GM15510 (cell line): Measurements from ENCODE around the gene PCSK6.

ENCODE experiments used
- POLR2A ChIP-seq: IDR thresholded peaks from 3 replicates; pipeline ENCODE4 v1.6.1; 2011; ENCODE audit warnings: borderline replicate concordance; ENCODE audit not compliant: insufficient read length; ENCODE audit errors: extremely low read depth

The PCSK6 gene

GRCh38 chr15:101307048-101307896 is 182.2 kb downstream of the PCSK6 start:
- TF ChIP-seq POLR2A, result no peak

GRCh38 chr15:101306341-101307047 is 183.0 kb downstream of the PCSK6 start:
- no peak for TF ChIP-seq POLR2A

- TF ChIP-seq POLR2A, result no peak
These were observed 183.7 kb downstream of the PCSK6 start for GRCh38 chr15:101305820-101306255.

GRCh38 chr15:101303408-101303807 is 186.1 kb downstream of the PCSK6 start:
- no peak for TF ChIP-seq POLR2A

- no peak for TF ChIP-seq POLR2A
These were observed 192.8 kb downstream of the PCSK6 start for GRCh38 chr15:101296418-101297405.

- no peak for TF ChIP-seq POLR2A
These were observed 193.8 kb downstream of the PCSK6 start for GRCh38 chr15:101295607-101296161.

GRCh38 chr15:101294731-101295606 is 194.5 kb downstream of the PCSK6 start, which contains the start of gene SNRPA1:
SNRPA1 (minus strand) TSS chr15:101295248; CDS start chr15:101295178, 70 bp downstream.
- TF ChIP-seq POLR2A, result peak; percentile 87

- no peak for TF ChIP-seq POLR2A
These were observed 196.4 kb downstream of the PCSK6 start for GRCh38 chr15:101293122-101293521.

GRCh38 chr15:101288905-101289513 is 200.5 kb downstream of the PCSK6 start:
- TF ChIP-seq POLR2A, result no peak

- TF ChIP-seq POLR2A, result no peak
These were observed 202.9 kb downstream of the PCSK6 start for GRCh38 chr15:101286471-101287114.

- TF ChIP-seq POLR2A, result no peak
These were observed 205.6 kb downstream of the PCSK6 start for GRCh38 chr15:101283931-101284330.

- TF ChIP-seq POLR2A, result no peak
These were observed 209.5 kb downstream of the PCSK6 start for GRCh38 chr15:101280007-101280406.

GRCh38 chr15:101277943-101278564 is 211.5 kb downstream of the PCSK6 start:
- no peak for TF ChIP-seq POLR2A
